Endothelial cell of umbilical vein (primary cell): ENCODE results near the gene TMPRSS6. TPM values are rescaled to one million over a fixed set of nuclear protein-coding genes. Genes with fewer than 3 reads are reported as not detected.

Source experiments
- BruUV-seq: library from RNA; stranded (reverse); fragments of 400-500 nt; replicated peaks from 2 replicates; lab custom pipeline; 2021; lab: Mats Ljungman, UMichigan
- CTCF ChIA-PET: fragments of 300-600, 350-600 bp; sonication (Branson Sonifier 250); formaldehyde crosslinking; loops from one replicate; lab custom pipeline; 2021; ENCODE audit warnings: antibody characterized with exemption, inconsistent platforms; lab: Charles Lee
- POLR2A ChIA-PET: fragments of 300-600, 350-600 bp; sonication (Branson Sonifier 250); formaldehyde crosslinking; loops from one replicate; lab custom pipeline; 2021; ENCODE audit warnings: antibody characterized with exemption, inconsistent platforms; lab: Charles Lee
- DNase-seq: peaks from one replicate; pipeline ENCODE4 v3.0.0-alpha.2; 2011; ENCODE audit warnings: low read depth, low spot score
- FAIRE-seq: peaks from 2 replicates; lab custom pipeline; 2011; peaks lifted over from hg19 to GRCh38; lab: Jason Lieb, UNC
- H2AFZ ChIP-seq: 2 replicates; pipeline ENCODE4 v1.6.0; 2012; ENCODE audit warnings: low read depth, low read length, control low read depth, inconsistent platforms
- H3K27ac ChIP-seq: 2 replicates; pipeline ENCODE4 v1.5.1; 2011; ENCODE audit warnings: low read depth, mild to moderate bottlenecking, control low read depth, low read length, moderate library complexity; ENCODE audit not compliant: insufficient read depth
- H3K27me3 ChIP-seq, 2 experiments: 2 replicates each; pipeline versions ENCODE4 v1.6.0 to v1.6.1; 2011; ENCODE audit warnings: low read length in 2 of 2, mixed read lengths in 1 of 2; ENCODE audit not compliant: control insufficient read depth in 2 of 2, insufficient read depth in 2 of 2
- H3K36me3 ChIP-seq, 2 experiments: 2 replicates in 1 of 2; 3 replicates in 1 of 2; pipeline ENCODE4 v1.5.1; 2011; ENCODE audit warnings: low read length in 2 of 2, mild to moderate bottlenecking in 1 of 2, moderate library complexity in 1 of 2; ENCODE audit not compliant: control insufficient read depth in 2 of 2, insufficient read depth in 2 of 2; ENCODE audit errors: extremely low read depth in 1 of 2
- H3K4me1 ChIP-seq: 3 replicates; pipeline ENCODE4 v1.5.1; 2011; ENCODE audit warnings: mild to moderate bottlenecking, low read length; ENCODE audit not compliant: control insufficient read depth, insufficient read depth; ENCODE audit errors: extremely low read depth
- H3K4me2 ChIP-seq: 2 replicates; pipeline ENCODE4 v1.6.1; 2011; ENCODE audit warnings: low read length, control low read depth, mixed read lengths; ENCODE audit not compliant: insufficient read depth
- H3K4me3 ChIP-seq, 3 experiments: fragments of 200-600 bp in 1 of 3; sonication (generic), shearing (Covaris generic) in 1 of 3; replicated peaks in 1 of 3; 2 replicates each; pipeline ENCODE4 v1.5.1; 2011 to 2016; ENCODE audit warnings: control low read depth in 3 of 3, low read length in 3 of 3, mild to moderate bottlenecking in 2 of 3, inconsistent platforms in 1 of 3, low read depth in 1 of 3, moderate library complexity in 1 of 3; ENCODE audit not compliant: insufficient read depth in 1 of 3
- H3K79me2 ChIP-seq: 2 replicates; pipeline ENCODE4 v1.6.0; 2012; ENCODE audit warnings: low read length, inconsistent platforms; ENCODE audit not compliant: control insufficient read depth, insufficient read depth
- H3K9ac ChIP-seq: replicated peaks from 2 replicates; pipeline ENCODE3; 2011; ENCODE audit warnings: low read length, control low read depth; ENCODE audit not compliant: insufficient read depth; ENCODE audit errors: extremely low read depth
- H3K9me1 ChIP-seq: replicated peaks from 3 replicates; pipeline ENCODE4 v1.6.0; 2011; ENCODE audit warnings: mild to moderate bottlenecking, low read length; ENCODE audit not compliant: control insufficient read depth, insufficient read depth; ENCODE audit errors: extremely low read depth
- H3K9me3 ChIP-seq: replicated peaks from 2 replicates; pipeline ENCODE4 v1.5.1; 2012; ENCODE audit warnings: low read length, inconsistent platforms; ENCODE audit not compliant: control insufficient read depth, insufficient read depth
- H4K20me1 ChIP-seq: replicated peaks from 2 replicates; pipeline ENCODE3; 2011; ENCODE audit warnings: mild to moderate bottlenecking, low read length; ENCODE audit not compliant: control insufficient read depth, insufficient read depth; ENCODE audit errors: extremely low read depth
- CTCF ChIP-seq, 2 donors: IDR thresholded peaks; 1 replicate in 1 of 2; 2 replicates in 1 of 2; pipeline ENCODE4 v1.5.1; 2011; ENCODE audit warnings: low read length in 2 of 2, mild to moderate bottlenecking in 2 of 2, moderate library complexity in 2 of 2, control low read depth in 1 of 2, inconsistent platforms in 1 of 2, low read depth in 1 of 2; ENCODE audit not compliant: insufficient read depth in 1 of 2; ENCODE audit errors: extremely low read depth in 1 of 2
- EZH2 ChIP-seq: IDR thresholded peaks from 2 replicates; pipeline ENCODE4 v1.6.1; 2012; ENCODE audit warnings: borderline replicate concordance, low read depth, mild to moderate bottlenecking, moderate library complexity, low read length, inconsistent platforms; ENCODE audit not compliant: severe bottlenecking
- FOS ChIP-seq: IDR thresholded peaks from 2 replicates; pipeline ENCODE4 v1.6.1; 2011; ENCODE audit warnings: mild to moderate bottlenecking, low read length, moderate library complexity, borderline replicate concordance; ENCODE audit not compliant: insufficient read depth
- GATA2 ChIP-seq: IDR thresholded peaks from 2 replicates; pipeline ENCODE4 v1.7.0; 2011; ENCODE audit warnings: low read depth, mild to moderate bottlenecking, moderate library complexity, mixed read lengths, low read length; ENCODE audit not compliant: insufficient read length, insufficient read depth
- JUN ChIP-seq: IDR thresholded peaks from 2 replicates; pipeline ENCODE4 v1.6.1; 2011; ENCODE audit warnings: borderline replicate concordance, low read depth; ENCODE audit not compliant: insufficient read length, insufficient read depth
- MAX ChIP-seq: IDR thresholded peaks from 2 replicates; pipeline ENCODE4 v1.6.1; 2011; ENCODE audit not compliant: insufficient read depth, insufficient read length
- MYC ChIP-seq: IDR thresholded peaks from one replicate; pipeline ENCODE4 v1.6.1; 2011; ENCODE audit warnings: mild to moderate bottlenecking, low read depth, low read length
- POLR2A ChIP-seq: IDR thresholded peaks from 2 replicates; pipeline ENCODE4 v1.6.1; 2012; ENCODE audit warnings: low read depth, mild to moderate bottlenecking, control low read depth, low read length
- POLR2AphosphoS5 ChIP-seq: IDR thresholded peaks from 2 replicates; pipeline ENCODE4 v1.6.1; 2012; ENCODE audit warnings: low read depth, mild to moderate bottlenecking, control low read depth, low read length, moderate library complexity; ENCODE audit not compliant: insufficient read depth
- dilution Hi-C: fragments of 300-500 bp; cut with MboI; formaldehyde crosslinking; loops from one replicate; pipeline ENCODE4 v1.15.0; 2019; ENCODE audit warnings: low sequenced_read_pairs; ENCODE audit not compliant: extremely low pct_ligation_motif_present
- intact Hi-C: fragments of 100-400 bp; cut with micrococcal nuclease; formaldehyde crosslinking; loops from one replicate; pipeline ENCODE4 v1.10.0; 2022
- polyA plus RNA-seq, 4 experiments: library from polyadenylated mRNA; depleted of rRNA in 3 of 4; stranded (reverse) in 3 of 4; unstranded in 1 of 4; fragments of >200 nt; gene quantifications; 2 replicates each; pipeline versions ENCODE4 v1.2.1 to v1.2.3, GENCODE V29; 2011 to 2012; ENCODE audit warnings: missing spikeins in 1 of 4
- total RNA-seq: library from RNA; stranded (reverse); gene quantifications from 2 replicates; pipeline ENCODE4 v1.2.3, GENCODE V29; 2021

TMPRSS6 gene
- total and polyA plus RNA-seq, 2 donors (not counting 3 experiments of a cell fraction or from before 2014, with no cell fraction given): not detected

- dilution Hi-C loops: no loop called here
- Histone ChIP-seq H3K4me3 (no peak overlapping the region), H3K27me3 (no peaks in the 10 kb centered on the region), H3K9me1 (no peaks in the 10 kb centered on the region), H3K27ac (no peak overlapping the region), H3K4me2 (no peak overlapping the region), H2AFZ (no peak overlapping the region), H4K20me1 (no peaks in the 10 kb centered on the region), H3K9ac (no peak overlapping the region), H3K36me3 (peaks cover 6 to 10% of the 10 kb centered on the region in 2 experiments), H3K4me1 (peaks cover 9% of the 10 kb centered on the region), H3K9me3 (no peaks in the 10 kb centered on the region), H3K79me2 (no peaks in the 10 kb centered on the region)
- ChIA-PET POLR2A (no interaction called here), CTCF (interaction anchor here (0.8 to 5.2 kb wide), 6 partner anchors 11 to 177 kb away, joined by 3 to 57 read pairs (median 6); partner anchors contain the start of genes MPST and TST)
- intact Hi-C loops: no loop called here
- no peak for FAIRE-seq
- no TSS peak for BruUV-seq
- TF ChIP-seq MYC: no peak
- DNase-seq: no peak
Measured at GRCh38 chr22:37032535-37033460, 76.7 kb downstream of the TMPRSS6 start.

DNA sequence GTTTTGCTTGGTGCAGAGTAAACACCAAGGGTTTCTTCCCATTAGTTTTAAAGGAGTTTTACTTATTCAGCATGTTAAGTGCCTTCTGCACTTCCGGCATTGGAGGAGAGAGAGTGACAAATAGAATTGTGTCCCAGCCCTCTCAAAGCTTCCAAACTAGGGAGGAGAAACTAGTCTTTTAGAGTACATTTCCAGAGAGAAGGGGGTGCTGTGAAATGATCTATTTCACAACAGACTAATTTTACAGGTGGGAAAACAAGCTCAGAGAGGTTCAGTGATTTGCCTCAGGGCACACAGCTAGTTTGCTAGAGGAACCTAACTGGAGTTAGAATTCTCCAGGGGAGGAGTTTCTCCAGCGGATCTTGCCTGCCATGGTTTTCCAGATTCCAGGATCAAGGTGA lies 77.4 kb downstream of the TMPRSS6 start:
- Histone ChIP-seq H3K27ac (no peak overlapping the region), H3K36me3 (peaks cover 6 to 15% of the 10 kb centered on the region in 2 experiments), H3K4me3 (no peak overlapping the region), H3K27me3 (no peaks in the 10 kb centered on the region), H3K9me1 (no peaks in the 10 kb centered on the region), H3K9me3 (no peaks in the 10 kb centered on the region), H3K79me2 (no peaks in the 10 kb centered on the region), H3K4me2 (no peak overlapping the region), H4K20me1 (no peaks in the 10 kb centered on the region), H3K9ac (no peak overlapping the region), H3K4me1 (peaks cover 9% of the 10 kb centered on the region), H2AFZ (no peak overlapping the region)
- FAIRE-seq (no peak), DNase-seq (no peak)
- intact Hi-C loops: no loop called here
- no TSS peak for BruUV-seq
- CTCF ChIA-PET: interaction anchor here (0.8 to 5.2 kb wide), 5 partner anchors 11 to 176 kb away, joined by 3 to 57 read pairs (median 7); partner anchors contain the start of genes MPST and TST
- TF ChIP-seq GATA2 (no peak), POLR2AphosphoS5 (no peak), FOS (no peak), MYC (no peak), CTCF (IDR thresholded peaks at IDR 0.05; ENCODE audit: extremely low read depth in 1 of 2, insufficient read depth in 1 of 2, low read depth in 1 of 2, low read length in 2 of 2) (no peak), MAX (no peak), POLR2A (no peak), JUN (no peak), EZH2 (no peak)
- dilution Hi-C loops: no loop called here
- POLR2A ChIA-PET: no interaction called here
